Kidney (tissue), 14 donors: ENCODE measurements around the gene BCAS3. TPM values are rescaled to one million over a fixed set of nuclear protein-coding genes. Genes with fewer than 3 reads are reported as not detected.
"Not testable (repeated sequence)": the region's sequence is repeated elsewhere in the genome, so short reads cannot be mapped to it uniquely, and the experiment has no call there.

Experiments
- DNase-seq, 5 donors: peaks; one replicate each; pipeline ENCODE4 v3.0.0-alpha.2; 2013 to 2020
- FAIRE-seq: peaks from 2 replicates; lab custom pipeline; 2012; peaks lifted over from hg19 to GRCh38; lab: Jason Lieb, UNC
- H3K27ac ChIP-seq, 2 donors: one replicate each; pipeline ENCODE4 v1.7.0; 2013; ENCODE audit warnings: low read depth in 2 of 2, low read length in 2 of 2, inconsistent platforms in 1 of 2
- H3K27me3 ChIP-seq: one replicate; pipeline ENCODE4 v1.7.1; 2013; ENCODE audit warnings: low read length, inconsistent platforms; ENCODE audit not compliant: control insufficient read depth, insufficient read depth
- H3K36me3 ChIP-seq, 3 donors: one replicate each; pipeline versions ENCODE4 v1.7.0 to v1.7.1; 2013; ENCODE audit warnings: low read length in 3 of 3, control low read depth in 1 of 3, inconsistent platforms in 1 of 3; ENCODE audit not compliant: insufficient read depth in 3 of 3, control insufficient read depth in 2 of 3
- H3K4me1 ChIP-seq, 3 donors: one replicate each; pipeline versions ENCODE4 v1.7.0 to v1.7.1; 2013; ENCODE audit warnings: low read length in 3 of 3, inconsistent platforms in 1 of 3, low read depth in 1 of 3; ENCODE audit not compliant: control insufficient read depth in 2 of 3, insufficient read depth in 2 of 3
- H3K4me3 ChIP-seq, 3 donors: one replicate each; pipeline versions ENCODE4 v1.7.0 to v1.8.1; 2013; ENCODE audit warnings: low read length in 3 of 3, control low read depth in 1 of 3, inconsistent platforms in 1 of 3
- H3K9ac ChIP-seq, 3 donors: one replicate each; pipeline versions ENCODE4 v1.7.0 to v1.7.1; 2013; ENCODE audit warnings: low read length in 3 of 3, control low read depth in 1 of 3, inconsistent platforms in 1 of 3
- H3K9me3 ChIP-seq, 3 donors: one replicate each; pipeline versions ENCODE4 v1.7.0 to v1.7.1; 2013; ENCODE audit warnings: low read length in 3 of 3, control low read depth in 1 of 3, inconsistent platforms in 1 of 3; ENCODE audit not compliant: control insufficient read depth in 2 of 3, insufficient read depth in 1 of 3
- intact Hi-C: fragments of 100-400 bp; cut with DNase I; formaldehyde crosslinking; loops from one replicate; pipeline ENCODE4 v1.11.1; 2022
- polyA plus RNA-seq: library from polyadenylated mRNA; stranded (reverse); fragments of 350-450 nt; fragmentation: Illumina TruSeq; extraction: RNeasy Lipid Tissue Mini Kit (QIAGEN cat#74804); gene quantifications from one replicate; pipeline ENCODE4 v1.2.3, GENCODE V29; 2014; ENCODE audit warnings: low read depth, low replicate concordance; ENCODE audit not compliant: insufficient read depth
- total RNA-seq: library from RNA; stranded (reverse); fragmentation: NEBNext Ultra II Directional; extraction: Animal tissue kit (Norgen Biotek cat#: 25700); gene quantifications from one replicate; pipeline ENCODE4 v1.2.1, GENCODE V29; 2021
- TF ChIP-seq, protein P1 (sequence below): IDR thresholded peaks from 3 replicates; pipeline ENCODE4 v1.5.1; 2012; ENCODE audit warnings: mild to moderate bottlenecking, moderate library complexity, borderline replicate concordance; ENCODE audit not compliant: insufficient read depth; ENCODE audit errors: extremely low read depth
- donor health status: control.
- donor health status: control.
- donor health status: control.
- donor health status: control.
- donor health status: control.
- donor health status: DM: yes; HTN: yes; CAD: no.
- donor health status: Normal renal cell carcinoma (clear cell type).

BCAS3 gene
- total and polyA plus RNA-seq, 2 donors from 2014 or later, result 18.3 to 44.1 TPM

DNA sequence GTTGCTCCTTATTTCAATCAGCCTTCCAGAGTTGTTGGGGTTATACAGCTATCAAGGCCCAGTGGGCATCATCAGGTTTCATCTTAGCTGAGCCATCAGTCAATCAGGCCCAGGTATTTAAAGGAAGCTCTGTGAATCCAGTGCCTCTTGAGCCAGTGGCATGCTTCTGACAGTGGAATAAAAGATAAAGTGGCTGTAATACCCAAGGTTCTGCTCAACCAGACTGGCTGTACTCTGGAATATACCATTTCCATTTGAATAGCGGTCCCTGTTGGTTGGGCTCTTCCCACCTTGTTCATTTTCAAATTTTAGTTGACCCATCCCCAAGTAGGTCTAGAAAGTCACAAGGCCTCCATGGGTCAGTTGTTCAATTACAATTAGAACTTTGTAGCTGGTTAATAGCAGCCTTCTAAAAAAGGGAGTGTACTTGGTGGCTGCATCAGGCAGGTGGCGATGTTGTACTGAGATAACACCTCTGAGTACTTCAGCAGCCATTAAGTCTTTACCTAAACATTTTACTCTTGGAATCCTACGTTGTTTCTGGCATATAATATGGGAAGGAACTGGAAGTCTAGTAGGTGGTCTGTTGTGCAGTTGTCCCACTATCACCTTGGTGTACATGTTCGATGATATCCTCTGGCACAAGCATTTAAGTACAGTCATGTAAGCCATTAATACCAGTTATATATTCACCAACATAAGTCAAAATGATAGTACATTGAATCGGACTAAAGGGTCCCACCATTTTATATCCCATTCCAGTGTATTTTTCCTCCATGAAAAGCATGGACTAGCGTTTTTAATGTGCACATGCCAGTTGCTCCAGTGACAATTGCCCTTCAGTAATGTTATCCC is 294.1 kb downstream of the BCAS3 start:
- peaks cover 0 to 2% (median 0%) of the 10 kb centered on the region in 3 donors for H3K4me1 ChIP-seq
- no peaks in the 10 kb centered on the region for H3K9me3 ChIP-seq
- FAIRE-seq (no peak), DNase-seq (peak in 4 of 5 donors; percentile 55 to 84 (median 70))
- peak overlapping the region in 1 of 3 donors; percentile 2 for H3K4me3 ChIP-seq
- no peak overlapping the region for H3K9ac ChIP-seq
- intact Hi-C loops, result no loop called here
- no peaks in the 10 kb centered on the region for H3K36me3 ChIP-seq
- TF ChIP-seq, protein P1, sequence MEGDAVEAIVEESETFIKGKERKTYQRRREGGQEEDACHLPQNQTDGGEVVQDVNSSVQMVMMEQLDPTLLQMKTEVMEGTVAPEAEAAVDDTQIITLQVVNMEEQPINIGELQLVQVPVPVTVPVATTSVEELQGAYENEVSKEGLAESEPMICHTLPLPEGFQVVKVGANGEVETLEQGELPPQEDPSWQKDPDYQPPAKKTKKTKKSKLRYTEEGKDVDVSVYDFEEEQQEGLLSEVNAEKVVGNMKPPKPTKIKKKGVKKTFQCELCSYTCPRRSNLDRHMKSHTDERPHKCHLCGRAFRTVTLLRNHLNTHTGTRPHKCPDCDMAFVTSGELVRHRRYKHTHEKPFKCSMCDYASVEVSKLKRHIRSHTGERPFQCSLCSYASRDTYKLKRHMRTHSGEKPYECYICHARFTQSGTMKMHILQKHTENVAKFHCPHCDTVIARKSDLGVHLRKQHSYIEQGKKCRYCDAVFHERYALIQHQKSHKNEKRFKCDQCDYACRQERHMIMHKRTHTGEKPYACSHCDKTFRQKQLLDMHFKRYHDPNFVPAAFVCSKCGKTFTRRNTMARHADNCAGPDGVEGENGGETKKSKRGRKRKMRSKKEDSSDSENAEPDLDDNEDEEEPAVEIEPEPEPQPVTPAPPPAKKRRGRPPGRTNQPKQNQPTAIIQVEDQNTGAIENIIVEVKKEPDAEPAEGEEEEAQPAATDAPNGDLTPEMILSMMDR, result peak; percentile 77
- H3K27ac ChIP-seq, result no peak overlapping the region
- no peaks in the 10 kb centered on the region for H3K27me3 ChIP-seq

DNA sequence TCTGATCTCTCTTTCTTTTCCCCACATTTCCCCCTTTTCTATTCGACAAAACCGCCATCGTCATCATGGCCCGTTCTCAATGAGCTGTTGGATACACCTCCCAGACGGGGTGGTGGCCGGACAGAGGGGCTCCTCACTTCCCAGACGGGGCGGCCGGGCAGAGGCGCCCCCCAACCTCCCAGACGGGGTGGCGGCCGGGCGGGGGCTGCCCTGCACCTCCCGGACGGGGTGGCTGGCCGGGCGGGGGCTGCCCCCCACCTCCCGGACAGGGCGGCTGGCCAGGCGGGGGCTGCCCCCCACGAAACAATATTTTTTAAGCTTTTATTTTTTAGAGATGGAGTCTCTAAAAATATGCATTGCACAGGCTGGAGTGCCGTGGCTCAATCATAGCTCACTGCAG is 299.2 kb downstream of the BCAS3 start:
- DNase-seq, H3K36me3 ChIP-seq: not testable (repeated sequence)

DNA sequence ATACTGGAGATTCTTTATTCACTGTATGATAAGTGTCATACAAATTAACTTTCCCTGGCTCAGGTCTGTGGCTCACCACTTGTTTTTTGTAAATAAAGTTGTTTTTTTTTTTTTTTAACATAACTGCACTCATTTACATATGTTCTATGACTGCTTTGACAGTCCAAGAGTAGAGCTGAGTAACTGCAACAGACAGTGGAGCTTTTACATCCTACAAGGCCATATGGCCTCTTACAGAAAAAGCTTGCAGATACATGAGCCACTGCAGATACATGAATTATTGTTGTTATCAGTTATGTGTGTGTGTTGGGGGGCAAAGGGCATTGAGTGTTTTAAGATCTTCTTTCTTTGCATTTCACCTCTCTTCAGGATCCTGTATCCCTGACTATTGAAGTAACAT is 311.7 kb downstream of the BCAS3 start:
- intact Hi-C loops, result no loop called here

More for the DNA sequence above, 299.2 kb downstream of the BCAS3 start:
- H3K27me3 ChIP-seq, H3K9me3 ChIP-seq, intact Hi-C loops, FAIRE-seq, H3K4me3 ChIP-seq, H3K9ac ChIP-seq, H3K27ac ChIP-seq, H3K4me1 ChIP-seq: not testable (repeated sequence)

DNA sequence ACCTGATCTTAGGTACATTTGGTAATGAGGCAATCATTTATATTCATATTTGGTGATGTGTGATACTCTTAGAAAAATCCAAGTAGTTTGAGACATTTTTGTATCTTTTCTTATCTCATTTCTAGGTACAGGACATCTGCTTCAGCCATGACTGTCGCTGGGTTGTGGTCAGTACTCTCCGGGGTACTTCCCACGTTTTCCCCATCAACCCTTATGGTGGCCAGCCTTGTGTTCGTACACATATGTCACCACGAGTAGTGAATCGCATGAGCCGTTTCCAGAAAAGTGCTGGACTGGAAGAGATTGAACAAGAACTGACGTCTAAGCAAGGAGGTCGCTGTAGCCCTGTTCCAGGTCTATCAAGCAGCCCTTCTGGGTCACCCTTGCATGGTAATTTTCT is 312.2 kb downstream of the BCAS3 start:
- Histone ChIP-seq H3K27ac (no peak overlapping the region), H3K4me3 (no peak overlapping the region), H3K27me3 (no peaks in the 10 kb centered on the region), H3K4me1 (no peaks in the 10 kb centered on the region), H3K9ac (no peak overlapping the region), H3K36me3 (no peaks in the 10 kb centered on the region), H3K9me3 (no peaks in the 10 kb centered on the region)
- intact Hi-C loops, result no loop called here
- TF ChIP-seq, protein P1, result no peak
- FAIRE-seq (no peak), DNase-seq (no peak)

More for the DNA sequence above, 311.7 kb downstream of the BCAS3 start:
- no peaks in the 10 kb centered on the region for H3K4me1 ChIP-seq
- TF ChIP-seq, protein P1, result no peak
- no peak overlapping the region for H3K9ac ChIP-seq
- H3K9me3 ChIP-seq, result no peaks in the 10 kb centered on the region
- H3K27ac ChIP-seq, result no peak overlapping the region
- no peaks in the 10 kb centered on the region for H3K27me3 ChIP-seq
- H3K36me3 ChIP-seq, result no peaks in the 10 kb centered on the region
- FAIRE-seq, result no peak
- DNase-seq, result no peak
- H3K4me3 ChIP-seq, result no peak overlapping the region
